K562 (cell line): ENCODE data around the gene MT4.

ENCODE experiments used
- BRCA1 ChIP-seq, 2 experiments: fragments of 450-650 bp in 1 of 2; sonication (generic) in 1 of 2; formaldehyde crosslinking in 1 of 2; IDR thresholded peaks; 2 replicates each; pipeline versions ENCODE4 v1.5.0 to v1.6.1; 2017 to 2020; ENCODE audit warnings: mild to moderate bottlenecking in 1 of 2, missing genetic modification reagents in 1 of 2
- JUN ChIP-seq, 2 experiments: sonication (generic) in 1 of 2; formaldehyde crosslinking in 1 of 2; IDR thresholded peaks; 2 replicates each; pipeline versions ENCODE4 v1.6.1 to v1.8.0; 2012 to 2022; ENCODE audit warnings: borderline replicate concordance in 2 of 2, mild to moderate bottlenecking in 2 of 2, improper control_type of control experiment in 1 of 2, low read depth in 1 of 2, low read length in 1 of 2, missing genetic modification reagents in 1 of 2
- TF ChIP-seq, protein P1 (sequence below), 3 experiments: IDR thresholded peaks in 2 of 3; conservative IDR thresholded peaks in 1 of 3; 2 replicates each; pipeline ENCODE4 v1.5.1; 2011 to 2012; ENCODE audit warnings: low read length in 3 of 3, mild to moderate bottlenecking in 3 of 3, control low read depth in 2 of 3, improper control_type of control experiment in 1 of 3, inconsistent platforms in 1 of 3, low read depth in 1 of 3, mixed read lengths in 1 of 3, moderate library complexity in 1 of 3; ENCODE audit not compliant: insufficient read depth in 2 of 3
- TF ChIP-seq, protein P2 (sequence below): sonication (generic); formaldehyde crosslinking; IDR thresholded peaks from 2 replicates; pipeline ENCODE4 v1.9.0; 2022; ENCODE audit warnings: mild to moderate bottlenecking, missing genetic modification reagents

GRCh38 chr16:56549744-56550385 lies 15.0 kb upstream of the MT4 start:
- TF ChIP-seq, protein P1, sequence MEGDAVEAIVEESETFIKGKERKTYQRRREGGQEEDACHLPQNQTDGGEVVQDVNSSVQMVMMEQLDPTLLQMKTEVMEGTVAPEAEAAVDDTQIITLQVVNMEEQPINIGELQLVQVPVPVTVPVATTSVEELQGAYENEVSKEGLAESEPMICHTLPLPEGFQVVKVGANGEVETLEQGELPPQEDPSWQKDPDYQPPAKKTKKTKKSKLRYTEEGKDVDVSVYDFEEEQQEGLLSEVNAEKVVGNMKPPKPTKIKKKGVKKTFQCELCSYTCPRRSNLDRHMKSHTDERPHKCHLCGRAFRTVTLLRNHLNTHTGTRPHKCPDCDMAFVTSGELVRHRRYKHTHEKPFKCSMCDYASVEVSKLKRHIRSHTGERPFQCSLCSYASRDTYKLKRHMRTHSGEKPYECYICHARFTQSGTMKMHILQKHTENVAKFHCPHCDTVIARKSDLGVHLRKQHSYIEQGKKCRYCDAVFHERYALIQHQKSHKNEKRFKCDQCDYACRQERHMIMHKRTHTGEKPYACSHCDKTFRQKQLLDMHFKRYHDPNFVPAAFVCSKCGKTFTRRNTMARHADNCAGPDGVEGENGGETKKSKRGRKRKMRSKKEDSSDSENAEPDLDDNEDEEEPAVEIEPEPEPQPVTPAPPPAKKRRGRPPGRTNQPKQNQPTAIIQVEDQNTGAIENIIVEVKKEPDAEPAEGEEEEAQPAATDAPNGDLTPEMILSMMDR (IDR thresholded peaks at IDR 0.05 in 2 of 3, conservative IDR thresholded peaks at IDR 0.05 in 1 of 3; ENCODE audit: insufficient read depth in 2 of 3, low read depth in 1 of 3, low read length in 3 of 3): no peak
- TF ChIP-seq JUN (IDR thresholded peaks at IDR 0.05; ENCODE audit: borderline replicate concordance, low read depth, low read length): no peak
- TF ChIP-seq JUN (CRISPR knock-in tag; IDR thresholded peaks at IDR 0.05; ENCODE audit: borderline replicate concordance): no peak
- no peak for TF ChIP-seq BRCA1 (IDR thresholded peaks at IDR 0.05)
- TF ChIP-seq BRCA1 (CRISPR knock-in tag; IDR thresholded peaks at IDR 0.05): no peak
- TF ChIP-seq, protein P2, sequence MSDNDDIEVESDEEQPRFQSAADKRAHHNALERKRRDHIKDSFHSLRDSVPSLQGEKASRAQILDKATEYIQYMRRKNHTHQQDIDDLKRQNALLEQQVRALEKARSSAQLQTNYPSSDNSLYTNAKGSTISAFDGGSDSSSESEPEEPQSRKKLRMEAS (CRISPR knock-in tag): no peak
